ENCODE measurements around the gene AP1S1.
"Not testable (repeated sequence)": the region's sequence is repeated elsewhere in the genome, so short reads cannot be mapped to it uniquely, and the experiment has no call there.

AP1S1 gene

GRCh38 chr7:101115215-101115614 is 39.1 kb upstream of the AP1S1 start:
- DNase-seq (ENCODE audit: insufficient read length) (no peak), FAIRE-seq (no peak)
- no peak for TF ChIP-seq TAF1 (IDR thresholded peaks at IDR 0.05; ENCODE audit: borderline replicate concordance, low read depth, low read length)
- no peak for TF ChIP-seq POLR2AphosphoS5 (IDR thresholded peaks at IDR 0.05; ENCODE audit: low read depth, low read length)
- TF ChIP-seq POLR2A (IDR thresholded peaks at IDR 0.05; ENCODE audit: low read depth, low read length), result no peak

GRCh38 chr7:101116898-101117297 is 37.4 kb upstream of the AP1S1 start:
- FAIRE-seq, result no peak
- TF ChIP-seq POLR2AphosphoS5 (IDR thresholded peaks at IDR 0.05; ENCODE audit: low read depth, low read length), result no peak
- TF ChIP-seq POLR2A (IDR thresholded peaks at IDR 0.05; ENCODE audit: low read depth, low read length), result no peak
- TF ChIP-seq TAF1 (IDR thresholded peaks at IDR 0.05; ENCODE audit: borderline replicate concordance, low read depth, low read length), result no peak

GRCh38 chr7:101118856-101119255 is 35.4 kb upstream of the AP1S1 start:
- DNase-seq (ENCODE audit: insufficient read length), result no peak
- no peak for FAIRE-seq
- TF ChIP-seq POLR2A (IDR thresholded peaks at IDR 0.05; ENCODE audit: low read depth, low read length) (no peak), POLR2AphosphoS5 (IDR thresholded peaks at IDR 0.05; ENCODE audit: low read depth, low read length) (no peak), TAF1 (IDR thresholded peaks at IDR 0.05; ENCODE audit: borderline replicate concordance, low read depth, low read length) (no peak)

More at GRCh38 chr7:101116898-101117297, 37.4 kb upstream of the AP1S1 start:
- DNase-seq (ENCODE audit: insufficient read length), result no peak

- no peak for TF ChIP-seq POLR2A (IDR thresholded peaks at IDR 0.05; ENCODE audit: low read depth, low read length)
- TF ChIP-seq TAF1 (IDR thresholded peaks at IDR 0.05; ENCODE audit: borderline replicate concordance, low read depth, low read length), result no peak
- TF ChIP-seq POLR2AphosphoS5 (IDR thresholded peaks at IDR 0.05; ENCODE audit: low read depth, low read length), result no peak
- DNase-seq (ENCODE audit: insufficient read length) (no peak), FAIRE-seq (no peak)
These were observed 34.4 kb upstream of the AP1S1 start for GRCh38 chr7:101119876-101120275.

GRCh38 chr7:101120315-101120714 is 34.0 kb upstream of the AP1S1 start:
- no peak for DNase-seq (ENCODE audit: insufficient read length)
- no peak for FAIRE-seq
- no peak for TF ChIP-seq POLR2A (IDR thresholded peaks at IDR 0.05; ENCODE audit: low read depth, low read length)
- TF ChIP-seq POLR2AphosphoS5 (IDR thresholded peaks at IDR 0.05; ENCODE audit: low read depth, low read length), result no peak
- no peak for TF ChIP-seq TAF1 (IDR thresholded peaks at IDR 0.05; ENCODE audit: borderline replicate concordance, low read depth, low read length)

GRCh38 chr7:101121631-101121990 is 32.7 kb upstream of the AP1S1 start:
- FAIRE-seq; DNase-seq (ENCODE audit: insufficient read length): not testable (repeated sequence)

- FAIRE-seq (no peak), DNase-seq (ENCODE audit: insufficient read length) (peak; percentile 46)
- TF ChIP-seq POLR2AphosphoS5 (IDR thresholded peaks at IDR 0.05; ENCODE audit: low read depth, low read length) (no peak), POLR2A (IDR thresholded peaks at IDR 0.05; ENCODE audit: low read depth, low read length) (peak; percentile 36; the same call in 1 of the 2 replicates), TAF1 (IDR thresholded peaks at IDR 0.05; ENCODE audit: borderline replicate concordance, low read depth, low read length) (no peak)
These were observed 32.0 kb upstream of the AP1S1 start for GRCh38 chr7:101121991-101122932.

- DNase-seq (ENCODE audit: insufficient read length) (no peak), FAIRE-seq (no peak)
- TF ChIP-seq TAF1 (IDR thresholded peaks at IDR 0.05; ENCODE audit: borderline replicate concordance, low read depth, low read length) (no peak), POLR2AphosphoS5 (IDR thresholded peaks at IDR 0.05; ENCODE audit: low read depth, low read length) (no peak), POLR2A (IDR thresholded peaks at IDR 0.05; ENCODE audit: low read depth, low read length) (no peak)
These were observed 31.2 kb upstream of the AP1S1 start for GRCh38 chr7:101122933-101123702.

- no peak for DNase-seq (ENCODE audit: insufficient read length)
- TF ChIP-seq POLR2A (IDR thresholded peaks at IDR 0.05; ENCODE audit: low read depth, low read length) (no peak), POLR2AphosphoS5 (IDR thresholded peaks at IDR 0.05; ENCODE audit: low read depth, low read length) (no peak), TAF1 (IDR thresholded peaks at IDR 0.05; ENCODE audit: borderline replicate concordance, low read depth, low read length) (no peak)
- no peak for FAIRE-seq
These were observed 30.6 kb upstream of the AP1S1 start for GRCh38 chr7:101123703-101124068.

- DNase-seq (ENCODE audit: insufficient read length) (no peak), FAIRE-seq (no peak)
- TF ChIP-seq TAF1 (IDR thresholded peaks at IDR 0.05; ENCODE audit: borderline replicate concordance, low read depth, low read length) (no peak), POLR2AphosphoS5 (IDR thresholded peaks at IDR 0.05; ENCODE audit: low read depth, low read length) (no peak), POLR2A (IDR thresholded peaks at IDR 0.05; ENCODE audit: low read depth, low read length) (no peak)
These were observed 29.8 kb upstream of the AP1S1 start for GRCh38 chr7:101124376-101125056.

- FAIRE-seq (no peak), DNase-seq (ENCODE audit: insufficient read length) (no peak)
- TF ChIP-seq POLR2A (IDR thresholded peaks at IDR 0.05; ENCODE audit: low read depth, low read length) (no peak), POLR2AphosphoS5 (IDR thresholded peaks at IDR 0.05; ENCODE audit: low read depth, low read length) (no peak), TAF1 (IDR thresholded peaks at IDR 0.05; ENCODE audit: borderline replicate concordance, low read depth, low read length) (no peak)
These were observed 28.2 kb upstream of the AP1S1 start for GRCh38 chr7:101125989-101126650.
